ENCODE data around the gene TMEM140. TPM values are rescaled to one million over a fixed set of nuclear protein-coding genes. Genes with fewer than 3 reads are reported as not detected.
A peak's percentile ranks its signal among the peaks of the same experiment; 100 is the strongest.

The TMEM140 gene
- total RNA-seq, 1 donor from 2014 or later: 0.27 TPM

DNA sequence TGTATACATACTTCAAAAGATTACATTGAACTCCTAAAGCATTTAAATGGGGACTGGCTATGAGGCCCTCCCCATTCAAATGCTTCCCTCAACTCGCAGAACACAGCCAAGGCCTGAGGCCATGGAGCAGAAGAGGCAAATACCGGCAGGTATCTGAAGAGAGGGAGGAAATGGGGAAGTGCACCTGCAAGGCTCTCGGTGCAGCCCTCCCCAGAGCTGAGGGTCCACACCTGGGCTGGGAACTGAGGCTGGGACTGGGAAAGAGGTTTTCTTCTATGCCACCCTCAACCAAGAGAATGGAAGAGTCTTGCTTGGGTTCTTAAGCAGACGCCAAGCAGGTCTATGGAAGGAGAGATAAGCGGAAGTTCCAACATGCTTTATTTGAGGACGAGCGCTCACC is 35.6 kb downstream of the TMEM140 start:
- peaks cover 27% of the 10 kb centered on the region for H3K9me3 ChIP-seq (ENCODE audit: insufficient read depth, low read depth, low read length)
- H3K4me1 Mint-ChIP-seq (ENCODE audit: low read depth, unreplicated experiment): no peaks in the 10 kb centered on the region
- no peak overlapping the region for H3K27ac Mint-ChIP-seq (ENCODE audit: unreplicated experiment)
- H3K79me2 ChIP-seq (ENCODE audit: insufficient read depth, low read length): no peaks in the 10 kb centered on the region
- no peaks in the 10 kb centered on the region for H3K27me3 Mint-ChIP-seq (ENCODE audit: low read depth, unreplicated experiment)
- H3K36me3 ChIP-seq (ENCODE audit: insufficient read depth, low read length): peaks cover 7% of the 10 kb centered on the region
- peaks cover 1% of the 10 kb centered on the region for H3K4me1 ChIP-seq (ENCODE audit: insufficient read depth, low read length)
- peak overlapping the region; percentile 34 for H3K4me3 Mint-ChIP-seq (ENCODE audit: unreplicated experiment)
- no peaks in the 10 kb centered on the region for H3K27me3 ChIP-seq (ENCODE audit: insufficient read depth, low read length)
- no peaks in the 10 kb centered on the region for H4K20me1 ChIP-seq (ENCODE audit: insufficient read depth, low read length)
- H3K36me3 Mint-ChIP-seq (ENCODE audit: low read depth, unreplicated experiment): peaks cover 56% of the 10 kb centered on the region
- peaks cover 34% of the 10 kb centered on the region for H3K9me3 Mint-ChIP-seq (ENCODE audit: unreplicated experiment)
- TF ChIP-seq, protein P1, sequence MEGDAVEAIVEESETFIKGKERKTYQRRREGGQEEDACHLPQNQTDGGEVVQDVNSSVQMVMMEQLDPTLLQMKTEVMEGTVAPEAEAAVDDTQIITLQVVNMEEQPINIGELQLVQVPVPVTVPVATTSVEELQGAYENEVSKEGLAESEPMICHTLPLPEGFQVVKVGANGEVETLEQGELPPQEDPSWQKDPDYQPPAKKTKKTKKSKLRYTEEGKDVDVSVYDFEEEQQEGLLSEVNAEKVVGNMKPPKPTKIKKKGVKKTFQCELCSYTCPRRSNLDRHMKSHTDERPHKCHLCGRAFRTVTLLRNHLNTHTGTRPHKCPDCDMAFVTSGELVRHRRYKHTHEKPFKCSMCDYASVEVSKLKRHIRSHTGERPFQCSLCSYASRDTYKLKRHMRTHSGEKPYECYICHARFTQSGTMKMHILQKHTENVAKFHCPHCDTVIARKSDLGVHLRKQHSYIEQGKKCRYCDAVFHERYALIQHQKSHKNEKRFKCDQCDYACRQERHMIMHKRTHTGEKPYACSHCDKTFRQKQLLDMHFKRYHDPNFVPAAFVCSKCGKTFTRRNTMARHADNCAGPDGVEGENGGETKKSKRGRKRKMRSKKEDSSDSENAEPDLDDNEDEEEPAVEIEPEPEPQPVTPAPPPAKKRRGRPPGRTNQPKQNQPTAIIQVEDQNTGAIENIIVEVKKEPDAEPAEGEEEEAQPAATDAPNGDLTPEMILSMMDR (IDR thresholded peaks at IDR 0.05; ENCODE audit: insufficient read depth, low read depth, low read length): no peak
- no peak for TF ChIP-seq EZH2 (IDR thresholded peaks at IDR 0.05; ENCODE audit: insufficient read depth, low read length)
- FAIRE-seq (no peak), DNase-seq (ENCODE audit: low read depth) (no peak)
- H3K9ac ChIP-seq (ENCODE audit: low read length): no peak overlapping the region
- H3K4me3 ChIP-seq (ENCODE audit: insufficient read depth, low read depth, low read length): no peak overlapping the region
- no peak overlapping the region for H3K27ac ChIP-seq (ENCODE audit: low read depth, low read length)
- H3K4me2 ChIP-seq (ENCODE audit: low read length): no peak overlapping the region
- H2AFZ ChIP-seq (ENCODE audit: low read depth, low read length): no peak overlapping the region

DNA sequence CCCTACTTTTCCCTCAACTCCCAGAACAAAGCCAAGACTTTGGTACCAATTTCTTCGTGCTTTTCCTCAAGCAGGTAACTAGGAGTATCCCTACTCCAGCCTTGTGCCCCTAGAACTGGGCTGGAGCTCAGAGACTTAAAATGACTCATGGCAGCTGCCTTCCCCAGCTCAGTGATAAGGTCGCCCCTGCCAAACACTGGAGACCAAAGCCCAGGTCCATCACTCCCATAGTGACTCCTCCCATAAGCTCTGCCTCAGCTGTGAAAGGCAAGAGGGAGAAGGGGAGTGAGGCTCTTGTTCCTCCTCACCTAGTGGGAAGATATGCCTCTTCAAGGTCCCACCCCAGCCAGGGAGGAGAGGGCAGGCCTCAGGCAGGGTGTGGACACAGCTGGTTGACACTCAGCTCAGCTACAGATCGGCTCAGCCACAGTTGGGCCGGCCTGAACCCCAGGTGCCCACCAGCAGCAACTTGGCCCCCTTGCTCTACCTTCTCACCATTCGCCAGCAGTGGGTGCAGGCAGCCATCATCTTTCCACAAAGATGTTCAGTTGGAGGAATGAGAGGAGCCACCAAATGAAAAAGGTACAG is 36.5 kb downstream of the TMEM140 start:
- H3K9ac ChIP-seq (ENCODE audit: low read length): no peak overlapping the region
- H2AFZ ChIP-seq (ENCODE audit: low read depth, low read length): no peak overlapping the region
- DNase-seq (ENCODE audit: low read depth) (no peak), FAIRE-seq (no peak)
- H3K36me3 ChIP-seq (ENCODE audit: insufficient read depth, low read length): peaks cover 14% of the 10 kb centered on the region
- no peaks in the 10 kb centered on the region for H3K27me3 ChIP-seq (ENCODE audit: insufficient read depth, low read length)
- Mint-ChIP-seq H3K27ac (ENCODE audit: unreplicated experiment) (no peak overlapping the region), H3K9me3 (ENCODE audit: unreplicated experiment) (peaks cover 27% of the 10 kb centered on the region), H3K36me3 (ENCODE audit: low read depth, unreplicated experiment) (peaks cover 60% of the 10 kb centered on the region), H3K4me1 (ENCODE audit: low read depth, unreplicated experiment) (no peaks in the 10 kb centered on the region), H3K4me3 (ENCODE audit: unreplicated experiment) (no peak overlapping the region), H3K27me3 (ENCODE audit: low read depth, unreplicated experiment) (no peaks in the 10 kb centered on the region)
- H3K4me2 ChIP-seq (ENCODE audit: low read length): no peak overlapping the region
- peaks cover 27% of the 10 kb centered on the region for H3K9me3 ChIP-seq (ENCODE audit: insufficient read depth, low read depth, low read length)
- no peak overlapping the region for H3K4me3 ChIP-seq (ENCODE audit: insufficient read depth, low read depth, low read length)
- no peak for TF ChIP-seq EZH2 (IDR thresholded peaks at IDR 0.05; ENCODE audit: insufficient read depth, low read length)
- TF ChIP-seq, protein P1 (IDR thresholded peaks at IDR 0.05; ENCODE audit: insufficient read depth, low read depth, low read length): no peak
- no peaks in the 10 kb centered on the region for H3K79me2 ChIP-seq (ENCODE audit: insufficient read depth, low read length)
- no peak overlapping the region for H3K27ac ChIP-seq (ENCODE audit: low read depth, low read length)
- no peaks in the 10 kb centered on the region for H4K20me1 ChIP-seq (ENCODE audit: insufficient read depth, low read length)
- peaks cover 4% of the 10 kb centered on the region for H3K4me1 ChIP-seq (ENCODE audit: insufficient read depth, low read length)

DNA sequence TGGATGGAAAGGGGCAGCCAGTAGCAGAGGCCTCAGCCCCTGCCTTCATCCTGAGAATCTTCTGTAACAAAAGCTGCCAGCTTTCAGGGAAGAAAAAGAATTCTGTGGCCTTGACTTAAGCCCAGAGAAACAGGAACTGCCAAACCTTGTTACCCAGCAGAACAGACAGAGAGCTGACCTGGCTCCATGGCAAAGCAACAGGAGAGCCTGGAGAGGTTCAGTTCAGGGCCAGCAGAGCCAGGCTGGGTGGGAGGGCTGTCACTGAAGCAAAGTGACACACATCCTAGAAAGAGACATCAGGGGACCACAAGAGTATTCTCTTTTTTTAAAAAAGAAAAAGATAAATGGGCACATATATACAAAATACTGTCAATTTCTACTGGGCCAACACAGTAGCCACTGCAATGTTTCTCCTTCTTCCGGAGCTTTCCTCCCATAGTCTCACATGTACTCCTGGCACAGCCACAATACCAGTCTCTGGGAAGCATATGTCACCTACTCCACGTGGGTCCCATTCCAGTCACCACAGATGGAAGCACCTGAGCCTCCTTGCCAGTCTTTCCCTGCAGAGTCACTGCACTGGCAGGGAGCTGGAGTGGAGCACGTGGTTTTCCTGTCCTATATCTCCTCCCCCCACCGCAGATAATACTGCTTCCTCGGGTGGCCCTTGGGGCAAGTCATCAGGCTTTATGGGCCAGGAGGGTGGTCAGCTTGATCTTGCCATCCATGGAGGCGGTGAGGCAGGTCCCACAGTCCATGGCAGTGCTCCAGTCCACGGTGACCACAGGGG is 37.8 kb downstream of the TMEM140 start:
- no peaks in the 10 kb centered on the region for H3K27me3 ChIP-seq (ENCODE audit: insufficient read depth, low read length)
- H3K9ac ChIP-seq (ENCODE audit: low read length): no peak overlapping the region
- Mint-ChIP-seq H3K9me3 (ENCODE audit: unreplicated experiment) (peaks cover 24% of the 10 kb centered on the region), H3K36me3 (ENCODE audit: low read depth, unreplicated experiment) (peaks cover 63% of the 10 kb centered on the region), H3K4me1 (ENCODE audit: low read depth, unreplicated experiment) (no peaks in the 10 kb centered on the region), H3K4me3 (ENCODE audit: unreplicated experiment) (no peak overlapping the region), H3K27me3 (ENCODE audit: low read depth, unreplicated experiment) (no peaks in the 10 kb centered on the region), H3K27ac (ENCODE audit: unreplicated experiment) (no peak overlapping the region)
- no peak overlapping the region for H3K4me2 ChIP-seq (ENCODE audit: low read length)
- no peaks in the 10 kb centered on the region for H4K20me1 ChIP-seq (ENCODE audit: insufficient read depth, low read length)
- H2AFZ ChIP-seq (ENCODE audit: low read depth, low read length): no peak overlapping the region
- no peak for TF ChIP-seq EZH2 (IDR thresholded peaks at IDR 0.05; ENCODE audit: insufficient read depth, low read length)
- TF ChIP-seq, protein P1 (IDR thresholded peaks at IDR 0.05; ENCODE audit: insufficient read depth, low read depth, low read length): no peak
- H3K27ac ChIP-seq (ENCODE audit: low read depth, low read length): no peak overlapping the region
- H3K36me3 ChIP-seq (ENCODE audit: insufficient read depth, low read length): peaks cover 14% of the 10 kb centered on the region
- DNase-seq (ENCODE audit: low read depth) (no peak), FAIRE-seq (no peak)
- H3K9me3 ChIP-seq (ENCODE audit: insufficient read depth, low read depth, low read length): peaks cover 17% of the 10 kb centered on the region
- no peak overlapping the region for H3K4me3 ChIP-seq (ENCODE audit: insufficient read depth, low read depth, low read length)
- H3K79me2 ChIP-seq (ENCODE audit: insufficient read depth, low read length): no peaks in the 10 kb centered on the region
- H3K4me1 ChIP-seq (ENCODE audit: insufficient read depth, low read length): peaks cover 4% of the 10 kb centered on the region

All from astrocyte (in vitro differentiated cells and primary cell).